Stomach (tissue), 9 donors: Measurements from ENCODE around the gene RHBDL3. TPM values are rescaled to one million over a fixed set of nuclear protein-coding genes. Genes with fewer than 3 reads are reported as not detected.

Experiments used
- DNase-seq, 2 donors: peaks; one replicate each; pipeline versions ENCODE4 v3.0.0 to v3.0.0-alpha.2; 2013 to 2019
- H3K27ac ChIP-seq, 5 donors: fragments of 200-600 bp in 4 of 5; sonication (generic) in 4 of 5; one replicate each; pipeline ENCODE4 v1.5.1; 2013 to 2019; ENCODE audit warnings: mild to moderate bottlenecking in 1 of 5, moderate library complexity in 1 of 5
- H3K27me3 ChIP-seq, 3 donors: fragments of 200-600 bp; sonication (generic); one replicate each; pipeline ENCODE4 v1.5.1; 2017 to 2019; ENCODE audit warnings: mixed run types in 1 of 3
- H3K36me3 ChIP-seq, 4 donors: fragments of 200-600 bp; sonication (generic); 1 replicate in 3 of 4; 2 replicates in 1 of 4; pipeline ENCODE4 v1.5.1; 2016 to 2019
- H3K4me1 ChIP-seq, 4 donors: fragments of 200-600 bp; sonication (generic); one replicate each; pipeline ENCODE4 v1.5.1; 2016 to 2019
- H3K4me3 ChIP-seq, 4 donors: fragments of 200-600 bp; sonication (generic) in 3 of 4; one replicate each; pipeline ENCODE4 v1.5.1; 2016 to 2019; ENCODE audit warnings: mild to moderate bottlenecking in 1 of 4
- H3K9me3 ChIP-seq, 4 donors: fragments of 200-600 bp; sonication (generic); one replicate each; pipeline ENCODE4 v1.5.1; 2016 to 2019
- EP300 ChIP-seq: sonication (generic); formaldehyde crosslinking; IDR thresholded peaks from one replicate; pipeline ENCODE4 v1.6.1; 2017; ENCODE audit warnings: antibody characterized with exemption
- POLR2A ChIP-seq, 4 donors: fragments of 450-650 bp; IDR thresholded peaks; one replicate each; pipeline ENCODE4 v1.6.1; 2016; ENCODE audit warnings: antibody characterized with exemption in 4 of 4, control low read depth in 2 of 4, mild to moderate bottlenecking in 1 of 4, moderate library complexity in 1 of 4
- POLR2AphosphoS5 ChIP-seq, 3 donors: sonication (generic); formaldehyde crosslinking; IDR thresholded peaks; one replicate each; pipeline ENCODE4 v1.6.1; 2016; ENCODE audit warnings: antibody characterized with exemption in 3 of 3
- WGBS, 5 donors: extraction: QIAGEN DNeasy Blood & Tissue Kit in 3 of 5; methylation state at CpG; one replicate each; pipeline versions ENCODE4 v1.1.5 to v1.1.7; 2013 to 2018; 5-methylcytosine and 5-hydroxymethylcytosine counted together
- intact Hi-C: fragments of 100-400 bp; cut with DNase I; formaldehyde crosslinking; loops from one replicate; pipeline ENCODE4 v1.15.1; 2023; ENCODE audit warnings: low total_unique reads
- polyA plus RNA-seq, 3 donors: library from polyadenylated mRNA; stranded (reverse); fragments of 200-250 nt; gene quantifications; one replicate each; pipeline ENCODE4 v1.2.3, GENCODE V29; 2013
- total RNA-seq, 5 donors: library from RNA; depleted of rRNA; stranded (reverse); fragments of >200 nt; gene quantifications; one replicate each; pipeline versions ENCODE4 v1.1.0 to v1.2.3, GENCODE V29; 2014 to 2016
- TF ChIP-seq, protein P1 (sequence below), 7 experiments: fragments of 450-650 bp in 4 of 7; fragments of 200-600 bp in 3 of 7; sonication (generic) in 3 of 7; IDR thresholded peaks; one replicate each; pipeline ENCODE4 v1.5.1; 2016 to 2019; ENCODE audit warnings: antibody characterized with exemption in 7 of 7, control low read depth in 2 of 7, mild to moderate bottlenecking in 1 of 7
- donor health status: healthy with polysubstance abuse.
- donor health status: Bipolar disorder and iron deficiency.
- donor health status: healthy.

RHBDL3 gene
- total and polyA plus RNA-seq, 8 donors = 0.31 to 15.2 (median 1.8) TPM; not detected in 2

DNA sequence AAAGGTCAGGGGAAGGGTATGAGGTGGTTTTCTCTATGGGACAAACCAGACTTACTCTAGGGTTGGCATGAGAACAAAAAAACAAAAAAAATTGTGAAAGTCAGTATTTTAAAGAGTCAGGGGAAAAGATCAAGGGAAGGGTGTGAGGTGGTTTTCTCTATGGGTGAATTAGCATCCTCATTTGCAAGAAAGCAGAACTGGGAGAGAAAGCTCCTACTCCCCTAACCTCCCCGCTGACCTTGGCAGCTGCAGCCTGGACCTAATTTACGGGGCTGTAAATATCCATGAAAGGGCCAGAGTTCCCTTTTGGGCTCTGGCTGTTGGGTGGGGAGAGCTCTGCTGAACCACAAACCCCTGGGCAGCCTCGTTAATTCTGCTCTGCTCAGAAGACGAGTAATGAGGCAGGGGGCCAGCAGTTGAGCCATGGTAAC is 10.6 kb downstream of the RHBDL3 start:
- no peak overlapping the region for H3K4me3 ChIP-seq
- TF ChIP-seq POLR2A (IDR thresholded peaks at IDR 0.05) = no peak
- no peak for TF ChIP-seq POLR2AphosphoS5 (IDR thresholded peaks at IDR 0.05)
- TF ChIP-seq, protein P1, sequence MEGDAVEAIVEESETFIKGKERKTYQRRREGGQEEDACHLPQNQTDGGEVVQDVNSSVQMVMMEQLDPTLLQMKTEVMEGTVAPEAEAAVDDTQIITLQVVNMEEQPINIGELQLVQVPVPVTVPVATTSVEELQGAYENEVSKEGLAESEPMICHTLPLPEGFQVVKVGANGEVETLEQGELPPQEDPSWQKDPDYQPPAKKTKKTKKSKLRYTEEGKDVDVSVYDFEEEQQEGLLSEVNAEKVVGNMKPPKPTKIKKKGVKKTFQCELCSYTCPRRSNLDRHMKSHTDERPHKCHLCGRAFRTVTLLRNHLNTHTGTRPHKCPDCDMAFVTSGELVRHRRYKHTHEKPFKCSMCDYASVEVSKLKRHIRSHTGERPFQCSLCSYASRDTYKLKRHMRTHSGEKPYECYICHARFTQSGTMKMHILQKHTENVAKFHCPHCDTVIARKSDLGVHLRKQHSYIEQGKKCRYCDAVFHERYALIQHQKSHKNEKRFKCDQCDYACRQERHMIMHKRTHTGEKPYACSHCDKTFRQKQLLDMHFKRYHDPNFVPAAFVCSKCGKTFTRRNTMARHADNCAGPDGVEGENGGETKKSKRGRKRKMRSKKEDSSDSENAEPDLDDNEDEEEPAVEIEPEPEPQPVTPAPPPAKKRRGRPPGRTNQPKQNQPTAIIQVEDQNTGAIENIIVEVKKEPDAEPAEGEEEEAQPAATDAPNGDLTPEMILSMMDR (IDR thresholded peaks at IDR 0.05) = no peak
- TF ChIP-seq EP300 = no peak
- H3K27ac ChIP-seq = no peak overlapping the region
- H3K4me1 ChIP-seq = peaks cover 0 to 13% (median 2%) of the 10 kb centered on the region in 4 donors
- DNase-seq = no peak
- 67 to 77% (median 72%) methylated on average over 4 of the region's 4 CpGs for WGBS, 5 donors
- no peaks in the 10 kb centered on the region for H3K9me3 ChIP-seq
- H3K27me3 ChIP-seq = peaks cover 0 to 41% (median 4%) of the 10 kb centered on the region in 3 donors
- intact Hi-C loops = no loop called here
- no peaks in the 10 kb centered on the region for H3K36me3 ChIP-seq

DNA sequence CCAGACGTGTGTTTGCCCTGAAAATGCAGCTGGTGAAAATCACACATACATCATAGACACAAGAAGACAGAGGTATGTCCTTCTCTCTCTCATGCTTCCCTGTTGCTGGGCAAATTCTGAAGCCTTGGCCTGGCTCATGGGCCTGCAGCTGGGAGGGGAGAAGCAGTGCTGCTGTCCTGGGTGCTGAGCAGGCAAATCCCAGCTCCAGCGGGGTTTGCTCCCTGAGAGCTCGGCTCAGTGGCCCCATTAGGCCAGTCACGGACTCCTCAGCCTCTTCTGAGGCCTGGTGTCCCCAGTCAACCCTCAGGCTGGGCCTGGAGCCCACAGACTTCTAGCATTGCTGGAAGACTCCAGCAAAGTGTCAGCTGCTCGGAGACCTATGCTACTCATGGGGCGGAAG is 11.7 kb downstream of the RHBDL3 start:
- H3K27ac ChIP-seq = no peak overlapping the region
- TF ChIP-seq, protein P1 (IDR thresholded peaks at IDR 0.05) = no peak
- TF ChIP-seq POLR2AphosphoS5 (IDR thresholded peaks at IDR 0.05) = no peak
- H3K4me1 ChIP-seq = peaks cover 0 to 15% (median 3%) of the 10 kb centered on the region in 4 donors
- DNase-seq = peak in 1 of 2 donors; percentile 74
- 67 to 72% (median 68%) methylated on average over 6 of the region's 6 CpGs for WGBS, 5 donors
- no peak overlapping the region for H3K4me3 ChIP-seq
- no peaks in the 10 kb centered on the region for H3K36me3 ChIP-seq
- intact Hi-C loops = no loop called here
- no peaks in the 10 kb centered on the region for H3K9me3 ChIP-seq
- peaks cover 0 to 39% (median 2%) of the 10 kb centered on the region in 3 donors for H3K27me3 ChIP-seq

DNA sequence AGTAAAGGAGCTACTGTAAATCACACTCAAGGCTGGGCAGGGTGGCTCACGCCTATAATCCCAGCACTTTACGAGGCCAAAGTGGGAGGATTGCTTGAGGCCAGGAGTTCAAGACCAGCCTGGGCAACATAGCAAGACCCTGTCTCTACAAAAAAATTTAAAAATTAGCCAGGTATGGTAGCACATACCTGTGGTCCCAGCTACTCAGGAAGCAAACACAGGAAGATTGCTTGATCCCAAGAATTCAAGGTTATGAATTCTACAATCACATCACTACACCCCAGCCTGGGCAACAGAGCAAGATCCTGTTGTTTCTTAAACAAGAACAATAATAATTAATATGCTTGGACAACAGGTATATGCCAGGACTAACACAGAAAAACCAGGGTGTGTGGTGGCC is 13.2 kb downstream of the RHBDL3 start:
- DNase-seq = no peak
- intact Hi-C loops = no loop called here
- Histone ChIP-seq H3K27ac (no peak overlapping the region), H3K27me3 (peaks cover 0 to 36% (median 0%) of the 10 kb centered on the region in 3 donors), H3K9me3 (no peaks in the 10 kb centered on the region), H3K4me1 (peaks cover 0 to 15% (median 3%) of the 10 kb centered on the region in 4 donors), H3K36me3 (no peaks in the 10 kb centered on the region), H3K4me3 (no peak overlapping the region)
- WGBS, 5 donors = 83 to 100% (median 97%) methylated on average over 2 of the region's 2 CpGs
- TF ChIP-seq EP300 (no peak), POLR2A (IDR thresholded peaks at IDR 0.05) (no peak), POLR2AphosphoS5 (IDR thresholded peaks at IDR 0.05) (no peak)
- TF ChIP-seq, protein P1 (IDR thresholded peaks at IDR 0.05) = no peak

DNA sequence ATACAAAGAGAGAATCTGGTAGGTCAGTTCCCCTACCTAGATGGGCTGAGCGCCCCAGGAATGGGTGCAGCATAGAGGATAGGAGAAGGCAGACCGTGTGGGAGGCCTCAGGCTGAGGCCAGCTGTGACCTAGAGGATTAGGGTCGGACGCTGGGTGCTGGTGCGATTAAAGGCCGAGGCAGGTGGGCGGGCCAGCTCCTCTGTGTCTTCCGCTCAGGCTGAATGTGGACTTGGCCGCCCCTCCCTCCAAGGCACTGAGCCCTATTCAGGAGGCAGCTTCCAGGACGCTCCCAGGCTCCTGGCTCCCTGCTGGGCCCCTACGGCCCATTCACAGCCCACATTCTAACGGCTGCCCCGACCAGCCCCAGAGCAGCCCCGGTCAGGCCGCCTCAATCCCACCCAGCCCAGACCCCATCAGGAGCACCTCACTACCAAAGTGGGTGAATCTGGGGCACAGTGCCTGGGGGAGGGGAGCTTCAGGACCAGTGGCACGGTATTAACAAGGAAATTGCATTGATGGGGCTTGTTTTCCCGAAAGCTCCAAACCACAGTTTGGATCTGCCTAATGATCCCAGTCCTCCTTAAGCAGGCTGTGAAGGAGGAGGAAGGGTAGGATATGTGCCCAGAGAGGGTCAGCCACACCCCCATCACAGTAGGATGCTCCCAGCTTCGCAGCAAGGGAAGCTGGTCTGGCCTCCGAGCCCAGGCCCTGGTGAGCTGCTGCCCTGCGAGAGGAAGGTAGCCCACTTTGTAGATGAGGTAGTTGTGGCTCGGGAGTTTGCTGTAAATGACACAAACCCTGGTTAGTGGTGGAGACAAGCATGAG is 14.5 kb downstream of the RHBDL3 start:
- no peak overlapping the region for H3K27ac ChIP-seq

More for the DNA sequence above, 14.5 kb downstream of the RHBDL3 start:
- TF ChIP-seq, protein P1 (IDR thresholded peaks at IDR 0.05) = no peak
- TF ChIP-seq POLR2AphosphoS5 (IDR thresholded peaks at IDR 0.05) = no peak
- TF ChIP-seq POLR2A (IDR thresholded peaks at IDR 0.05) = no peak
- TF ChIP-seq EP300 = no peak
- H3K4me1 ChIP-seq = peaks cover 0 to 14% (median 3%) of the 10 kb centered on the region in 4 donors
- H3K36me3 ChIP-seq = no peaks in the 10 kb centered on the region
- intact Hi-C loops = no loop called here
- H3K27me3 ChIP-seq = peaks cover 0 to 32% (median 0%) of the 10 kb centered on the region in 3 donors
- no peaks in the 10 kb centered on the region for H3K9me3 ChIP-seq
- no peak for DNase-seq
- 78 to 87% (median 82%) methylated on average over 17 to 21 of the region's 21 CpGs for WGBS, 5 donors
- no peak overlapping the region for H3K4me3 ChIP-seq
